Right renal cortex interstitium (tissue), 3 donors: ENCODE results near the gene LRRC25. TPM values are rescaled to one million over a fixed set of nuclear protein-coding genes. Genes with fewer than 3 reads are reported as not detected.

ENCODE experiments used
- DNase-seq, 3 donors: peaks; one replicate each; pipeline ENCODE4 v3.0.0-alpha.2; 2013; ENCODE audit warnings: low read depth in 3 of 3, low spot score in 2 of 3
- polyA plus RNA-seq, 3 donors: library from polyadenylated mRNA; unstranded; fragments of 120-200 nt; gene quantifications; one replicate each; pipeline ENCODE4 v1.2.1, GENCODE V29; 2013; ENCODE audit not compliant: insufficient read length in 3 of 3

Gene LRRC25
- polyA plus RNA-seq, 3 donors, result 0.65 to 1.2 (median 0.85) TPM

DNA sequence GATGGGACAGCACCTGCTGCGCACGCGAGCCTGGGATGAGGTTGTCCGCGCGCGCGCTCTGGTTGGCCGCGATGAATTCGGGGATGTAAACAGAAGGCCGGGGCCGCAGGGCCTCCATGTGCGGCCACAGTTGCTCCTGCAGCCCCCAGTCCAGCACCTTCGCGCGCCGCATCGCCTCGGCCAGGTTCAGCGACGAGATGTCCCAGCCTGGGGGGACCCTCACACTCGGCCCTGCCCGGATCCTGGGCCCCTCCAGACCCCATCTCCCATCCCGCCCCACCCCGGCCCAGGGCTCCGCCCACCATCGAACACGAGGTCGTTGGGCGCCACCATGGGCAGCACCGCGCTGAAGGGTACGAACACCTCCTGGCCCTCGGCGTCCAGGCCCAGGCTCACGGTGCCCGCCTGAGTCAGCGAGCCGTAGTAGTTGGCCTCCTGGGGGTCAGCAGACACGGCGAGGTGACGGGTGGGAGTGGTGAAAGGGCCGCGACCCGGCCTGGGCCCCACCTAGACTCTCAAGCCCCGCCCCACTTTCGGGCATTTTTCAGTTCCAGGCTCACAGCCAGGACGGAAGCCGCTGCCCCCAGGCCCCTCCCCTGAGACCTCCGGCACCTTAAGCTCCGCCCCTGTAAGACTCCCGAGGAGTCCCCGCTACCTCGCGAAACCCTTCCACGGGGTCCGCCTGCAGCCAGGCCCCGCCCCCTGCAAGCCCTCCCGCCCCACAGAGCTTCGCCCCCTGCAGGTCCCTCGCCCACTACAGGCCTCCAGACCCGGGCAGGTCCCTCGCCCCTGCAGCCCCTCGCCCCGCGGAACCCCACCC is 39.5 kb upstream of the LRRC25 start:
- DNase-seq, result peak in 1 of 3 donors; percentile 85

DNA sequence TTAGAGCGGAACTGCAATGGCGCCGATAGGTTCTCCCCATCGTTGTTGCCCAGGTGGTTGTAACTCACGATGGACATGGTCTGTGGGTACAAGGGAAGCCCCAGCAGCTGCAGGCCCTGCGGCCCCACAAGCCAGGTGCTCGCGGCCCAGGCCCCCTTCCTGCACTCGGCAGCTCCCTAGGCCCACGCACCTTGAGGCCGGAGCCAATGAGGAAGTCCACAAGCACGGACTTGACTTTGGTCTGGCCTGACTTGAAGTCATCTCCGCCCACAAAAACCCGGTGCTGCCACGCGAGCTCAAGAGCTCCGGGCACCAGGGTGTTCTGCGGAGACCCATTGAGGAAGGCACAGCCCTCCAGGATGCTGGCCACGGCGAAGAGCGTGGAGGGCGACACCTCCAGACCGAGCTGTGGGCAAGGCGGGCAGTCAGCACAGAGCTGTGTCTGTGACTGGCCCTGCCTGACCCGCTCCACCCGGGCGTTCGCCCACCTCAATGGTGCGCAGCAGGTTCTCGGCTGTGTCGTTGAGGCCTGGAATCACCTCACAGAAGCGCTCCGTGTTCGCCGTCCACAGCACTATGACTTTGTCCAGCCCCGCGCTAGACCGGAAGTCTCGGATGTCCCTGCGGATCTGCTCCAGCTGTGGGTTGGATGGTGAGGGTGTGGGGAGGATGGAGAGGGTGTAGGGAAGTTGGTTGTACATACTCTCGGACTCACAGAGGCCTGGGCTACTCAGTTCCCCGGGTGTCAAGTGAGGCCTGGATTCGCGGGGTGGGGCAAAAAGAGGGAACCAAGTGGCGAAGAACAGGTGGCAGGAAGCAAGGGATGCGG is 38.6 kb upstream of the LRRC25 start:
- DNase-seq, result no peak

DNA sequence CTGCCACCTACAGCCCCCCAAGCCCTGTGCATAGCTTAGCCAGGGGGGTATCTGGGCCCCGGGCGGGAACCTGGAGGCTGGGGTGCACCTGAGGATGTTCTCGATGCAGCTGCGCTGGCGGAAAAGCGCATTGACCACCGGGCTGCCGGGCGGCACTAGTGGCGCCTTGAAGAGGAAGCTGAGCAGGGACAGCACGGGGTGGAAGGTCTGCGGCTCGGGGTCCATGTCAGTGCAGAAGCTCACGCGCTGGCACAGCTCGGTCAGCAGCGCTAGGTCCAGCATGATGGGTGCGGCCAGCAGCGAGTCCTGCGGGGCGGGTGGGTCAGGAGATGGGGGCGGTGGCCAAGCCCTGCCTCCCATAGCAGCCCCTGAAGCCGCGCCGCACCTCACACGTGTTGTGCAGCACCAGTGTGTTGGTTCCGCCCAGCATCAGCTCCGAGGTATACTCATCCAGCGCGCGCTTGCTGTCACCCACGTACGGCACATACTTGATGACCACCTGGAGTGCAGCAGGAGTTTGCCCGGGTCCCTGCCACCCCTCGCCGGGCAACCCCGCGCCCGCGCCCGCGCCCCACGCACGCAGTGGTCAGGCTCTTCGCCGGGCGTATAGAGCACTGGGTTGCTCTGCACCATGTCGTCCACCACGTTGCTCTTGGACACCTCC is 37.9 kb upstream of the LRRC25 start:
- DNase-seq, result no peak

DNA sequence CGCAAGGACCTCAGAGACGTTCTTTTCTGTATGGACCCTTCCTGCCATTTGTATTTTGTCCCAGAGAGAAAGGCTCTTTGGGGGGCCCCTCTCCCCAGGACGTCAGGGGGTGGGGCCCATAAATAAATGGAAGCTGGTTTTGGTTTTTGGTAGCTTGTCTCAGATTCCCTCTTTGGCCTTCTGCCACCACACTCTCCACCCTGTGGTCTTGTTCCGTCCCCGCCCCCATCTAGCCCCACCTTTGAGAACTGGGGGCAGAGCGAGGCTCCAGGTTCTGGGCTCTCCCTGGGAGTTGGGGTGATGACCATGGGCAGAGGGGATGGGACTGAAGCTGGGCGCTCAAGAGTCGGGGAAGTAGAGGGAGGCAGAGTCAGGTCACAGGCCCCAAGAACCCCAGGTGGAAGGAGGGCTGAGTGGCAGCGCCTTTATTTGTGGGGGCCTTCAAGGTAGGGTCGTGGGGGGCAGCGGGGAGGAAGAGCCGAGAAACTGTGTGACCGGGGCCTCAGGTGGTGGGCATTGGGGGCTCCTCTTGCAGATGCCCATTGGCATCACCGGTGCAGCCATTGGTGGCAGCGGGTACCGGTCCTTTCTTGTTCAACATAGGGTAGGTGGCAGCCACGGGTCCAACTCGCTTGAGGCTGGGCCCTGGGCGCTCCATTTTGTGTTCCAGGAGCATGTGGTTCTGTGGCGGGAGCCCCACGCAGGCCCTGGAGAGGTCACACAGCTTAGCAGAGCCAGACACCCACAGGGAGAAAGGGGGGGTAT is 37.2 kb upstream of the LRRC25 start:
- DNase-seq, result no peak

DNA sequence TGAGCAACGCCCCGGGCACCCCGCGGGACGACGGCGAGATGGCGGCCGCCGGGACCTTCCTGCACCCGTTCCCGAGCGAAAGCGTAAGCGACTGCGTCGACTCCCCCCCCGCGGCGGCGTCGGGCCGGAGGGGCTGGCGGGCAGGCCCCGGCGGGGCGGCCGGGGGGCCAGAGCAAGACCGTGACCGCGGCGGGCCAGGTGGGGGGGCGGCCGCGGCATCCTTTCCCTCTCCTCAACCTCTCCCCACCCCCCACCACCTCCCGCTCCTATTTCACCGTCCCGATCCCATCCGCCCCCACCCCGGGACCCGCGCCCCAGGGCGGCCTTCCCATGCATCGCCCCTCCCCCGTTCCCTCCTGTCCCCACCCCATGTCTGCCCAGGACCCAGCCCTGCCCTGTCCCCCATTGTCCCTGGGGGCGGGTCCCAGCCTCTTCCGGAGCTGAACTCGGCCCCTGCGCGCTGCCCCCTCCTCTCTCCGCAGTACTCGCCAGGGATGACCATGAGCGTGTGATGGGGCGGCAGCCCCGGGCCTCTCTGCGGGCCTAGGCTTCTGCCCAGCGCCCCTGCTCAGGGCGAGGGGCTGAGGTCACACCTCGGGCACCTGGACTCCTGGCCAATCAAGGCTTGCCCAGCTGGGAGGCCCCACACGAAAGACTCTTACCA is 36.4 kb upstream of the LRRC25 start:
- DNase-seq, result no peak

DNA sequence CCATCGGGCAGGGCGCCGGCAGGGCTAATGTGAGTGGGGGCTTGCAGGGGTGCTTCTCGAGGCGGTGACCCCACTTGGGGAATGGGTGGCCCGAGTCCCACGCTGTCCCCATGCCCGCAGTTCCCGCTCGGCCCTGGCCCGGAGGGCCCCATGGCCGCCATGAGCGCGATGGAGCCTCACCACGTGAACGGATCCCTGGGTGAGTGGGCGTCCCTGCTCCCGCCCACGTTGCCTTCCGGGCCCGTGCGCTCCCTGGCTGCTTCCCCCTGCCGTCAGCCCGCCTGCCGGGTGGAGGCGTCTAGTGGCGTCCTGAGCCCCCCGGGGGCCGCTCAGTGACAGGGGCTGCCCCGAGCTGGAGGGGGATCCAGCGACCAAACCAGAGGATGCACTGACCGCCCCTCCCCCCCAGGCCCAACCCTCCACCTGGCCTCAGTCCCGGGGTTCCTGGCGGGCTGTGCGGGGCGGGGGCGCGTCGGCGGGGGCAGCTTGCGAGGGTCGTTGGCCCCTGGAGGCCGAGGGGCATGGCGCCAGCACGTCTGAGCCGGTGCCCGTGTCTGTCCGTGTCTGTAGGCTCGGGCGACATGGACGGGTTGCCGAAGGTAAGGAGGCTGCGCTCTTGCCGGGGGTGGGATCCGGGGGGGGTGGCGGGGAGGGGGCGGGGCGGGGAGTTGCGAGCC is 35.7 kb upstream of the LRRC25 start:
- DNase-seq, result no peak

DNA sequence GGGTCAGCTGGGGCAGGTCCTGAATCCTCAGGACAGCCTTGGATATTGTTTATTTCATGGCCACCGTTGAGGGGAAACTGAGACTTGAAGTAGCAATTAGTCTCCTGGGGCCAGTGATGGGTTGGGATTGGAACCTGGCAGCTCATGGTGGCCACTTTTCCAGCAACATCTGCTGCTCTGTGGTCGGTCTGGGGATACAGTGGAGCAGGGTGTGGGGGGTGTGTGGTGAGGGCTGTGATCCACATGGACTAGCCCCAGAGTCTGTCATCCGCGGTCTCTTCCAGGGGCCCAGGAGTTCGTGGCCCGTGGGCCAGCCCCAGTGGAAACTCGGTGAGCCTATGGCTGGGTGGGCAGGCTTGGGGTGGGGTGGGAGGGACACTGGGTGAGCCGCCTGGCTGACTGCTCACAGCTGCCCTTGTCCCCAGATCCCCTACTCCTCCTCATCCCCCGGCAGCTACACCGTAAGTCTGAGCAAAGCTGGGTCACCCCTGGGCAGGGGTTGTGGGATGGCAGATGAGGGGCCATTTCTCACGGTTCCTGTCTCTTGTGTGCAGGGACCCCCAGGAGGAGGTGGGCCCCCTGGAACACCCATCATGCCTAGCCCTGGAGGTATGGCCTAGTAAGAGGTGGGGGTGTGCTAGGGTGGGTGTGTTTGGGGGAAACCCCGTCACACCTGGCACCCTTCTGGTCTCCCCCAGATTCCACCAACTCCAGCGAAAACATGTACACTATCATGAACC is 35.0 kb upstream of the LRRC25 start:
- DNase-seq, result no peak

DNA sequence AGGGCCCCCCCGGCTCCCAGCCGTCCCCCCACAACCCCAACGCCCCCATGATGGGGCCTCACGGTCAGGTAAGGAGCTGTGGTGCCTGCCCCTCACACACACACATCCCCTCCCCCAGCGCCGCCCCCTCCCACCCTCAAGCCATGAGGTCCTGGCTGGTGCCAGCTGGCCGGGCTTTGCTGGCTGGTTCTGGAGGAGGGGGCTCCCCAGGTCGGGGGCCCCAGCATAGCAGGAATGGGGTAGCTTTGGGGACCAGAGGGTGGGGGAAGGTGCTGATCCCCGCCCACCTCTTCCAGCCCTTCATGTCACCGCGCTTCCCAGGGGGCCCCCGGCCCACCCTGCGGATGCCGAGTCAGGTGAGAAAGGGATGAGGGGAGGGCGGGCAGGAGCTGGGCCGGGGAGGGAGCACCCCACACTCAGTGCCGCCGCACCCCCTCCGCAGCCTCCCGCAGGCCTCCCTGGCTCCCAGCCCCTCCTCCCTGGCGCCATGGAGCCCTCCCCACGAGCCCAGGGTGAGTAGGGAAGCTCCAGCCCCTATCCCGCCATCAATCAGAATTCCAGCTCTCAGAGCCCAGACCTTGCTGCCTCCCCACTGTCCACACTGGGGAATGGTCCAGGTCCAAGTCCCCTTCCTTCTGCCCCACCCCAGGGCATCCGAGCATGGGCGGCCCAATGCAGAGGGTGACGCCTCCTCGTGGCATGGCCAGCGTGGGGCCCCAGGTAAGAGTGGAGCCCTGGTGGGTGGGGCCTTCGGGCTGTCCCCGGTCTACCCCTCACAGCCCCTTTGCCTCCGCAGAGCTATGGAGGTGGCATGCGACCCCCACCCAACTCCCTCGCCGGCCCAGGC is 34.2 kb upstream of the LRRC25 start:
- no peak for DNase-seq

DNA sequence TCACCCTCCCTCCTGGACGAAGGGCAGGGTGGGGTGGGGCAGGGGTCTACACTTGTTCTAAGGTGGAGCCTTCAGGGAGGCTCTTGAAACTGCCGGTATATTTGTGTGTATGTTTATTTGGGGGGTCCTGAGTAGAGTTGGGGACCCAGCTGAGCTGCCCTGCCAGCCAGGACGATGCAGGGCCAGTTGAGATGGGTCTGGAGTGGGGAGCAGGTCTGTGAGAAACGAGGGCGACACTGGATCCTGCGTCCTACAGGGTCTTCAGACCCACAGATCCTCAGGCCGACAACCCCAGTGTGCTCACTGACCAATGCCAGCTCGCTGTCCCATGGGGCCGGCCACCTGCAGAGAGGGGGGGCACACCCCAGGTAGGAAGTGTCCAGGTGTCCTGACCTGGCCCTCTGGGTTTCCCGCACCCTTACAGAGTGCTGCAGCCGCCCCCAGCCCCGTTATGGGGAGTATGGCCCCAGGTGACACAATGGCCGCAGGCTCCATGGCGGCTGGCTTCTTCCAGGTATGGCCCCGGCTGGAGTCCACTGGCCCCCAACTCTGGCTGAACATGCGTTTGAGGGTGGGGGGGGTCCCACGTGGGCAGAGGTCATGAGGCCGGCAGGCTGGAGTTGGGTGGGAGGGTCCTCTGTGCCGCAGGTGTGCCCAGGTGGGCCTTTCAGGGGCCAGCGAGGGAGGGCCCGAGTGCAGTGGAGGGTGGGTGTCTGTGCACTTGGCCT is 33.2 kb upstream of the LRRC25 start:
- DNase-seq, result no peak

DNA sequence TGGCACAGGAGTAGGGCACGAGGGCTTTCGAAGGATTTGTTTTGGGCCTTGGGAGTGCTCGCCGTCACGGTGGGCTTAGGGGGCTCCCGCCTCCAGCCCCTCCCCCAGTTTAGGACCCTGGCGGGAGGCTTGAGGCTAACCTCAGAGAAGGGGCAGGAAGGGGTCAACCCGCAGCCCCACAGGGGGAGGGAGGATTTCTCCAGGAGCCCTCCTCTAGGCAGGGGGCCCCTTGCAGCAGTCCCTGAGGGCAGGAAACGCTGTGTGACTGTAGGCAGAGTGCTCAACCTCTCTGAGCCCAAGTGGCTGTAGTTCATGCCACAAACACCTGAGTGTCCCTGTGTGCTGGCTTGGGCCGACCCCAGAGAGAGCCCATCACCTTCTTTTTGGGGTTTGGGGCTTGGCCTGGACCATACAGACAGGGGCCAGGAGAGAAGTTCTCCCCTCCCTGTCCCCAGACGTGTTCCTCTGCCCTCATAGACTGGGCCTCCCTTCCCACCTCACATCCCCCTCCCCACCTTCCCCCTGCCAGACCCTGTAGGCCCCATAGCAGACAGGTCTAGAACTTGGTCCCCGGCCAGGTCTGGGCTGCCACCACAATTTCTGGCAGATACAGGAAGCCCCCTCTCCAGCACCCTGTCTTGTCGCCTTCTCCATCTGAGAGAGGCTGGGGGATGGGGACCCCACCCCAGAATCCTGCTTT is 32.4 kb upstream of the LRRC25 start:
- DNase-seq, result no peak

DNA sequence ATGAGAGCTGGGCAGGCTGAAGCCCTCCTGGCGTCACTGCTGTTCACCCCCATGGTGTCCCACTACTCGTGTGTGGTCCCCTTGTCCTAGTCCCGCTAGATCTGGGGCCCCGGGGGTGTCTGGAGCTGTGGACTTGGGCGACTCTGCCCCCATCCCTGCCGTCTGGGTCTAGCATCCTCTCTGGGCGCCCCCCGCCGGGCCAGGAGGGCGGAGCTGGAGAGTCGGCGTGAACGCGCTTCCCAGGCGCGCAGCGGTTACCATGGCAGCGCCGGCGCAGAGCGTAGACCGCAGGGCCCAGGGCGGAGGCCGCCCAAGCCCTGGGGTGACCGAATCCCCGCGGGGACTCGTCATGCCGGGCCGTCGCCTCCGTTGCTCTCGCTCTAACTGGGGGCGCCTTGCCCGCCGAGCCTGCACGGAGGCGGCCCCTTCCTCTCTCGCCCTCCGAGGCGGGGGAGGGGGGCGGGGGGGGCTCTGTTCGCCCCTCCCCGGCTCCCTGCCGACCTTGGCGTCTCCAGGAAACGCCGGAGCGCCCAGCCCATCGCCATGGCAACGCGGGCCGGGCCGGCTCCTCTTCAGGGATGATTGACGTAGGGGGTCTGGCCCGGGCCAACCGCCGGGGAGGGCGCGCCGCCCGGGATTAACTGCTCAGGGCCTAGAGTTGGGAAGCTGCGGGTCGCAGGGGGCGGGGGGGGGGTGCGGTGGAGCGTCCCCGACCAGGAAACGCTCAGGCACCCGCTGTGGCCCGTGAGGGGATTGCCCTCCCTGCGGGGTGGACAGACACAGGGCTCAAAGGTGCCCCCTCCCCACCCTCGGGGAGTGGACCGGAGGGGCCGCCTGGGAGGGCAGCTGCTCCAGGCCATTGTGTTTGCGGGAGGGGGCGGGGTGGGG is 31.6 kb upstream of the LRRC25 start:
- no peak for DNase-seq

DNA sequence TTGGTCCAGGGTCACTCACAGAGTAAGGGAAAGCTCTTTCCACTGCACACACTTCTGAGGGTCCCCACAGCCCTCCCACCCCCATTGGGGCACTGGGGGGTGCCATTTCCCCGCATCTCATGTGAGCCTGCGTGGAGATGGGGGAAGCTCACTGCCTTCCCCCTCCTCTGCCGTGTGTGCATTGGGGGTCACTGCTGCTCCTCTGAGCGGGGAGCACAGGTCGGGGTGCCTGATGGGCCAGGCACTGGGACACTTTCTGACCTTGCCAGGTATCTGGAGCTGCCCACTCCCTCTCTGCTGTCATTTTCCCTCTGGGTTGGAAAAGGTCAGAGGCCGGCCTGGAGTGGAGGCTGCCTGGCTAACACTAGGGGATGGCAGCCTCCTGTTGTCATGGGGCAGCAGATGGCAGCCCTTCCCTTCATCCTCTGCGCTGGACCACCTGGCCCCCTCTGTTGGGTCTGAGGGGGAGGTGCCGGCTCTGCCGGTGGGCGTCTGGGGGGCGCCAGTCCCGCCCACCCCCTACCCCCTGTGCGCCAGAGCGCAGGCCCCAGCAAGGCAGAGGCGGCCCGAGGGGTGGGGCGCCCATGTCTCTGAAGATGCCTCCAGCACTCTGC is 30.9 kb upstream of the LRRC25 start:
- DNase-seq, result no peak

DNA sequence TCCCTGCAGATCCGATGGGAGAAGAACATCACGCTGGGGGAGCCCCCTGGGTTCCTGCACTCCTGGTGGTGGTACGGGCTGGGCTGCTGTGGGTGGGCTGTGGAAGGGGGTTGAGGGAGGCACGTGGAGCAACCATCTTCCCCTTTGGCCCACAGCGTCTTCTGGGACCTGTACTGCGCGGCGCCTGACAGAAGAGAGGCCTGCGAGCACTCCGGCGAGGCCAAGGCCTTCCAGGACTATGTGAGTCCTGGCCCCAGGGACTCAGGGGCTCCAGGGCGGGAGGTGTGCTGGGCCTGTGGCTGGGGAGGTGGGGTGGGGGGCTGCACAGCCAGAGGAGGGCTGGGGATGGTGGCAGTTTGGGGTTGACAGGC is 30.3 kb upstream of the LRRC25 start:
- no peak for DNase-seq

DNA sequence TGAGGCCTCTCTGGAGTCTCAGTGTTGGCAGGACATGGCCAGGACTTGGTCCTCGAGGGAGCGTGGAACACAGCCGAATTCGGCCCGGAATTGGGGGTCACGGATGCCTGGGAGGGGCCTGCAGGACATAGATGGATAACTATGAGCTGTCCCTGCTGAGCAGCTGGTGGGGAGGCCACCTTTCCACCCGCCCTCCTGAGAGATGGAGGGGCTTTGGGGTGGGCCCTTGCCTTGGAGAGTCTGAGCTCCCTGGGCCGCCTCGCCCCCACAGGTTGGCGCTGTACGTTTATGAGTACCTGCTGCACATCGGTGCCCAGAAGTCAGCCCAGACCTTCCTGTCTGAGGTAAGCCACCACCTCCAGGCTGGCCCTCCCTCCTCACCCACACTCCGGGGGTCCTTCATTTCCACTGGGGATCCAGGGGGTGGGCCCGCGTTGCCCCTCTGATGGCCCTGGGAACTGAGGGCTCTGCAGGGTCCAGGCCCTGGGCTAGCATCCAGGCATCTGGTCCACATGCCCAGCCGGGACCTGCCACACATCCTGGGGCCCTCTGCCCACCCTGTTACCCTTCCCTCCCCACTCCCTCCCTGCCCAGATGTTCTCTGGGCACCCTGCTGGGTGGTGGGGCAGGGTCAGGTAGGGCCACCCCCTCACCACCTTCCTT is 29.8 kb upstream of the LRRC25 start:
- no peak for DNase-seq

DNA sequence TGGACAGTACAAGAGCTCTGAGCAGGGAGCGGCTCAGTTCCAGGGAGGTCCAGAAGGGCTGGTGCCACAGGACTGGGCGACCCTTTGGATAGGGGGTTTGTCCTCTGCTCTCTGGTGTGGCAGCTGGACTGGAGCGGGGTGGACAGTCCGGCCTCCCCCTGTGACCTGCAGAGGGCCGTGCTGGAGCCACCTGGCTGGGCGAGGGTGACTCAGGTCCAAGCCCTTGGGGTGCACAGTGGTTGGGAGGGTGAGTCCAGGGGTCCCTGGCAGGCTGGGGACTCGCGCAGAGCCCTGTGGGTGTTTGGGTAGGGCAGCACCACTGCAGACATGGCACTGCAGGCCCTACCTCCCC is 29.0 kb upstream of the LRRC25 start:
- DNase-seq, result no peak
